HL-60/S4 (cell line): ENCODE data around the gene APOBEC2.
"Not testable (repeated sequence)": the region's sequence is repeated elsewhere in the genome, so short reads cannot be mapped to it uniquely, and the experiment has no call there.

Source experiments
- in situ Hi-C: fragments of 300-500 bp; cut with MboI; formaldehyde crosslinking; loops from 2 replicates; pipeline ENCODE4 v1.14.3; 2022; ENCODE audit warnings: low sequenced_read_pairs

APOBEC2 gene

GRCh38 chr6:41053041-41053440, at the start of gene APOBEC2:
Gene APOBEC2, plus strand, starts transcription at chr6:41053202. Its CDS starts 146 bp downstream, at chr6:41053348.
- in situ Hi-C loops, result no loop called here

GRCh38 chr6:41006217-41006616, 46.8 kb upstream of the APOBEC2 start:
- in situ Hi-C loops, result not testable (repeated sequence)

- in situ Hi-C loops, result not testable (repeated sequence)
These were observed 46.0 kb upstream of the APOBEC2 start for GRCh38 chr6:41006980-41007379.

- in situ Hi-C loops, result no loop called here
These were observed 45.0 kb upstream of the APOBEC2 start for GRCh38 chr6:41008011-41008410.

GRCh38 chr6:41009669-41010068, 43.3 kb upstream of the APOBEC2 start:
- in situ Hi-C loops, result no loop called here

GRCh38 chr6:41011673-41012072, 41.3 kb upstream of the APOBEC2 start:
- in situ Hi-C loops, result no loop called here

GRCh38 chr6:41013466-41014153, 39.4 kb upstream of the APOBEC2 start:
- in situ Hi-C loops, result no loop called here

- in situ Hi-C loops, result no loop called here
These were observed 38.2 kb upstream of the APOBEC2 start for GRCh38 chr6:41014780-41015179.

- in situ Hi-C loops, result not testable (repeated sequence)
These were observed 37.1 kb upstream of the APOBEC2 start for GRCh38 chr6:41015860-41016259.

- in situ Hi-C loops, result no loop called here
These were observed 35.3 kb upstream of the APOBEC2 start for GRCh38 chr6:41017663-41018062.

GRCh38 chr6:41021832-41022231, 31.2 kb upstream of the APOBEC2 start:
- in situ Hi-C loops, result no loop called here

GRCh38 chr6:41022294-41022693, 30.7 kb upstream of the APOBEC2 start:
- in situ Hi-C loops, result no loop called here

- in situ Hi-C loops, result no loop called here
These were observed 29.9 kb upstream of the APOBEC2 start for GRCh38 chr6:41023114-41023513.

- in situ Hi-C loops, result no loop called here
These were observed 27.0 kb upstream of the APOBEC2 start for GRCh38 chr6:41025966-41026530.

GRCh38 chr6:41027241-41027640, 25.8 kb upstream of the APOBEC2 start:
- in situ Hi-C loops, result no loop called here

- in situ Hi-C loops, result no loop called here
These were observed 25.0 kb upstream of the APOBEC2 start for GRCh38 chr6:41027799-41028560.

GRCh38 chr6:41028561-41029412, 24.2 kb upstream of the APOBEC2 start:
- in situ Hi-C loops, result no loop called here

- in situ Hi-C loops, result no loop called here
These were observed 20.2 kb upstream of the APOBEC2 start for GRCh38 chr6:41032830-41033229.

GRCh38 chr6:41033776-41034175, 19.2 kb upstream of the APOBEC2 start:
- in situ Hi-C loops, result no loop called here

GRCh38 chr6:41036186-41036585, 16.8 kb upstream of the APOBEC2 start:
- in situ Hi-C loops, result no loop called here

- in situ Hi-C loops, result no loop called here
These were observed 16.4 kb upstream of the APOBEC2 start for GRCh38 chr6:41036601-41037000.
